Fibroblast of mammary gland (primary cell): ENCODE data around the gene ADH1C.

Experiments
- DNase-seq: peaks from one replicate; pipeline ENCODE4 v3.0.0-alpha.2; 2010; ENCODE audit warnings: low read depth
- H3K4me3 ChIP-seq: 2 replicates; pipeline ENCODE4 v1.5.1; 2011; ENCODE audit warnings: low read depth, mild to moderate bottlenecking, low read length, moderate library complexity; ENCODE audit not compliant: control insufficient read depth
- CTCF ChIP-seq: conservative IDR thresholded peaks from 2 replicates; pipeline ENCODE4 v1.5.1; 2011; ENCODE audit warnings: low read depth, low read length, inconsistent platforms; ENCODE audit not compliant: control insufficient read depth, insufficient read depth

Gene ADH1C

DNA sequence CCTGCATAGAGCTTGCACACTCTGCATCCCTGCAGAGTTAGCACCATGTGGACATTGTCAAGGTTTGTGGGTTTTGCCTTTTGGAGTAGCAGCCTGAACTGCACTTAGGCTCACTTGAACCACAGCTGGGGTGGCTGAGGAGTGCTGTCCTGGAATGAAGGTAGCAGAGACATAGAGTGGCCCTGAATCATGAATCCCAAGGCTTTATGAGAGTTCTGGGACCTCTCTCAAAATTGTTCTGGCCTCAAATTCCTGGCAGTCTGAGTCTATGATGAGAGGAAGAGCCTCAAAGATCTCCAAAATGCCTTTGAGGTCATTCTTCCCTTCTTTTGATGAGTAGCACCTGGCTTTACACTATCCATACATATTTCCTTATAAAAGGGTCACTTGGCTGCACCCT lies 37.1 kb upstream of the ADH1C start:
- no peak overlapping the region for H3K4me3 ChIP-seq
- TF ChIP-seq CTCF, result no peak
- DNase-seq, result peak; percentile 76

DNA sequence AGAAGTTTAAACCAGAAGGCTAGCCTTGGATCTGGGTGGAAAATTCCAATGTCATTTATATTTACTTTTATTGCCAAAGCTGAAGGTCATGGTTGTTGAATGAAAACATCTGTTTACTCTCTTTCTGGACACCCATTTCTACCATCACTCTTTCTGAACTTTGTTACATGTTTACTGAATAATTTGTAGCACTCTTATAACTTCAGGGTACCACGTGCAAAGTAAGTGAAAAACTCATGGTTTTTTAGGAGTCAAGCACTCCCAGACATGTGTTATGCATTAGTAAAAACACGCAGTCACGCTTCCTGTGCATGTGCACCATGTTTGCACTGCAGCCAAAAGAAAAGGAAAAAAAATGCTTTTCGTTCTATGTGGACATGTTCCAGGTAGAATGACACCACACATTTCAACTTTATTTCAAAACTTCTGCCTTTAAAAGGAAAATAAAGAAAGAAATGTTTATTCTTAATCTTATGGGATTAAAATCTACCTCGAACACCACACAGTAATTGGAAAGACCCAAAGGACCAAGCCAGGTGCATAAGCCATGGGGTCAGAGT lies 31.4 kb upstream of the ADH1C start:
- H3K4me3 ChIP-seq, result no peak overlapping the region
- peak; percentile 98 for DNase-seq
- no peak for TF ChIP-seq CTCF

GRCh38 chr4:99383399-99383798 lies 30.9 kb upstream of the ADH1C start:
- DNase-seq, result peak; percentile 18
- no peak overlapping the region for H3K4me3 ChIP-seq
- TF ChIP-seq CTCF, result no peak

- DNase-seq, result peak; percentile 40
- no peak for TF ChIP-seq CTCF
Observed at GRCh38 chr4:99382745-99383360, 30.3 kb upstream of the ADH1C start.

DNA sequence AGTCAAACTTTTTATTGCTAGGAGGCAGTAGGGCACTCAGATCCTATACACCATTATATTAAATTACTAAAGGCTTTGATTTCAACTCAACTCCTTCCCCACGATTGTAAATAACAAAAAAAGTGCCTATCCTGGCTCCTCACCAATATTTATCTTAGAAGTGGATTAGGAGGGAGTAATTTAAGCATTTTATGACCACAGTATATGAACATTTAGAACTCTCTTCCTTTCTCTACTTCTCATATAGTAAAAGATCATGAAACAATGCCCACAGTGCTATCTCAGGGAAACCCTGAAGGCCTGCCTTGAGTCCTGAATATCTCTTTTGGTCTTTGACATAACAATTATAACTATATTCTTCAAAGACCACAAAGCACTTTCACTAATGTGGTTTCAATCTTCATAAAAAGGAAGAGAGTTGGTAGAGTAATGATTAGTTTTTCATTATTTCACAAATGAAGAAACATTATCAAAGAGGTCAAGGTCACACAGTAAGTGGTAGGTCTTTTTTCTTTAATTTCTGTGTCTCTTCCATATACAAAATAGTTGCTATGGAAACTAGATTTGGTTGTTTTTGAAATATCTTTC lies 29.1 kb upstream of the ADH1C start:
- no peak for DNase-seq
- no peak for TF ChIP-seq CTCF
- no peak overlapping the region for H3K4me3 ChIP-seq

More at GRCh38 chr4:99382745-99383360, 30.3 kb upstream of the ADH1C start:
- no peak overlapping the region for H3K4me3 ChIP-seq

GRCh38 chr4:99379571-99379970 lies 27.0 kb upstream of the ADH1C start:
- peak; percentile 66 for DNase-seq
- no peak overlapping the region for H3K4me3 ChIP-seq
- TF ChIP-seq CTCF, result no peak
